ENCODE measurements around the gene DIS3L.
"Not testable (repeated sequence)": the region's sequence is repeated elsewhere in the genome, so short reads cannot be mapped to it uniquely, and the experiment has no call there.

DIS3L gene

DNA sequence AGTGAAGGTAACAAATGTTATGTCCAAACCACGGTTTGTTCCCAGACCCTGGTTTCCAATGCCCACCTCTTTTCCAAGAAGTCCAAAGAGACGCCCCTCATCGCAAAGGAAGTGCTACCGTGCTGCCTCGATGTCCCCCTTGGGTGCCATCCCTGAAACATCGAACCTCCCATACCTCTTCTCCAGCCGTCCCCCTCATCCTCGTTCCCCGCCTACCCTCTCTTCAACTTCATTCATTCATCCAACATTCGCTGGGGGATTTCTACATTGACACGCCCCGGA lies 62.6 kb downstream of the DIS3L start:
- peak overlapping the region; percentile 65 for H3K4me3 ChIP-seq (ENCODE audit: low read depth, low read length)
- DNase-seq (ENCODE audit: low read depth) = no peak
- TF ChIP-seq, protein P1, sequence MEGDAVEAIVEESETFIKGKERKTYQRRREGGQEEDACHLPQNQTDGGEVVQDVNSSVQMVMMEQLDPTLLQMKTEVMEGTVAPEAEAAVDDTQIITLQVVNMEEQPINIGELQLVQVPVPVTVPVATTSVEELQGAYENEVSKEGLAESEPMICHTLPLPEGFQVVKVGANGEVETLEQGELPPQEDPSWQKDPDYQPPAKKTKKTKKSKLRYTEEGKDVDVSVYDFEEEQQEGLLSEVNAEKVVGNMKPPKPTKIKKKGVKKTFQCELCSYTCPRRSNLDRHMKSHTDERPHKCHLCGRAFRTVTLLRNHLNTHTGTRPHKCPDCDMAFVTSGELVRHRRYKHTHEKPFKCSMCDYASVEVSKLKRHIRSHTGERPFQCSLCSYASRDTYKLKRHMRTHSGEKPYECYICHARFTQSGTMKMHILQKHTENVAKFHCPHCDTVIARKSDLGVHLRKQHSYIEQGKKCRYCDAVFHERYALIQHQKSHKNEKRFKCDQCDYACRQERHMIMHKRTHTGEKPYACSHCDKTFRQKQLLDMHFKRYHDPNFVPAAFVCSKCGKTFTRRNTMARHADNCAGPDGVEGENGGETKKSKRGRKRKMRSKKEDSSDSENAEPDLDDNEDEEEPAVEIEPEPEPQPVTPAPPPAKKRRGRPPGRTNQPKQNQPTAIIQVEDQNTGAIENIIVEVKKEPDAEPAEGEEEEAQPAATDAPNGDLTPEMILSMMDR (IDR thresholded peaks at IDR 0.05; ENCODE audit: insufficient read depth, low read depth, low read length, missing control alignments) = no peak

DNA sequence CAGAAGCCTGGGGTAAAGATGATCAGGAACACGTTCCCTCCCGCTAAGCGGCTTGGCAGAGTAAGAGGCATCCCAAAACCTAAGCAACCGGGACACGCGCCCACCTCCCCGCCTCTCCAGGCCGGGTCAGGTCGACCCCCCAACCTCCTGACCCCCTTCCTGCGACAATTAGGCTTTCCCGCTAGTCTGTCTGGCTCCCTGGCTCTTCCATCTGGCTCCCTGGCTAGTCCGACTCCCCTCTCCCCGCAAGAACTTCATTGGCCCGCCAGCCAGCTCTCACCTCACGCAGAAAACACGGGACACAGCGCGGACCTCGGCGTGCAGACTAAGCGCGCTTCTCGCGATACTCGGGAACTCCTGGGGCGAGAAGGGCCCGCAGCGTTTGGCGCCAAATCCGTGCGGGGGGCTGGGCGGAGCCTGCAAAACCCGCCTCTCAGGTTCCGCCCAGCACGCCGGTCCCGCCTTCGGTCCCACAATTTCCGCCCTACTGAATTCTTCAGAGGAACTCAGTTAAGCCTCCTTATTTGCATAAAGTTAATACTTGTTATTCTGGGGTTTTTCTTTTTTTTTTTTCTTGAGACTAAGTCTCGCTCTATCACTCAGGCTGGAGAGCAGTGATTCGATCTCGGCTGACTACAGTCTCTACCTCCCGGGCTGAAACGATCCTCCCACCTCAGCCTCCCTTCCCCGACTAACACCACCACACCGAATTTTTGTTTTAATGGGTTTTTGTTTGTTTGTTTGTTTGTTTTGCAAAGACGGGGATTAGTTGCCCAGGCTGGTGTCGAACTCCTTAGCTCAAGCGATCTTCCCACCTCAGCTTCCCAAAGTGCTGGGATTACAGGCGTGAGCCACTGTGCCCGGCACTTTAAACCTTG lies 63.2 kb downstream of the DIS3L start, which contains the start of gene TIPIN:
TSS of gene TIPIN (minus strand) at position 327 of the 878 bp plus-strand sequence. CDS start 3,738 bp downstream, outside the sequence.
- peak; percentile 99 for DNase-seq (ENCODE audit: low read depth)
- TF ChIP-seq, protein P1 (IDR thresholded peaks at IDR 0.05; ENCODE audit: insufficient read depth, low read depth, low read length, missing control alignments) = no peak
- H3K4me3 ChIP-seq (ENCODE audit: low read depth, low read length) = peak within 1 kb of the TSS; percentile 65

DNA sequence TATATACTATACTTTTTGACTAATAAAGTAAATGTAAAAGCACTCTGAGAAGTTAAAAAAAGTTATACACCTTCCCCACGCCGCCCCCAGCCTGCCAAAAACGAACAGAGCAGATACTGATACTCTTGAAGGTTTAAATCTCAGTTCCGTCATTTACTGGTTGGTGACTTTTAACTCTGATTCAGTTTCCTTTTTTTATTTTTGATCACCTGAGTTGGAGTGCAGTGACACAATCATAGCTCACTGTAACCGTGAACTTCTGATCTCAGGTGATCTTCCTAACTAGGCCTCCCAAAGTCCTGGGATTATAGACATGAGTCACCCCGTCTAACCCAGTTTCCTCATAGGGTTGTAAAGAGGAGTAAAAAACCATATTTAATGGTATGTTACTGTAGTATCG lies 66.4 kb downstream of the DIS3L start:
- H3K4me3 ChIP-seq (ENCODE audit: low read depth, low read length) = no peak overlapping the region; the same call in 1 of the 2 replicates
- peak; percentile 63 for DNase-seq (ENCODE audit: low read depth)
- TF ChIP-seq, protein P1 (IDR thresholded peaks at IDR 0.05; ENCODE audit: insufficient read depth, low read depth, low read length, missing control alignments) = no peak

DNA sequence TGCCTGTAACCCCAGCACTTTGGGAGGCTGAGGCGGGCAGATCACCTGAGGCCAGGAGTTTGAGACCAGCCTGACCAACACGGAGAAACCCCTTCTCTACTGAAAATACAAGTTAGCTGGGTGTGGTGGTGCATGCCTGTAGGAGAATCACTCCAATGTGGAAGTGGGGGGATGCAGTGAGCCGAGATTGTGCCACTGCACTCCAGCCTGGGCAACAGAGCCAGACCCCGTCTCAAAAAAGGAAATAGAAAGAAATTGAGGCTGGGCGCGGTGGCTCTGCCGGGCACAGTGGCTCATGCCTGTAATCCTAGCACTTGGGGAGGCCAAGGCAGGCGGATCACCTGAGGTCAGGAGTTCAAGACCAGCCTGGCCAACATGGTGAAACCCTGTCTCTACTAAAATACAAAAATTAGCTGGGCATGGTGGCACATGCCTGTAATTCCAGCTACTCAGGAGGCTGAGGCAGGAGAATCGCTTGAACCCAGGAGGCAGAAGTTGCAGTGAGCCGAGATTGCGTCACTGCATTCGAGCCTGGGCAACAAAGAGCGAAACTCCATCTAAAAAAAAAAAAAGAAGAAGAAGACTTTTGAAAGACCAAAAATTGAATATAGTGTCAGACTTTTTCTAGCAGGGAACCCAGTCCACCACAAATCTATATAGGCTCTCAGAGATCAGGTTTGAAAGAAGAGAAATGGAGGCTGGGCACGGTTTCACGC lies 68.5 kb downstream of the DIS3L start:
- not testable (repeated sequence) for DNase-seq (ENCODE audit: low read depth); H3K4me3 ChIP-seq (ENCODE audit: low read depth, low read length)

DNA sequence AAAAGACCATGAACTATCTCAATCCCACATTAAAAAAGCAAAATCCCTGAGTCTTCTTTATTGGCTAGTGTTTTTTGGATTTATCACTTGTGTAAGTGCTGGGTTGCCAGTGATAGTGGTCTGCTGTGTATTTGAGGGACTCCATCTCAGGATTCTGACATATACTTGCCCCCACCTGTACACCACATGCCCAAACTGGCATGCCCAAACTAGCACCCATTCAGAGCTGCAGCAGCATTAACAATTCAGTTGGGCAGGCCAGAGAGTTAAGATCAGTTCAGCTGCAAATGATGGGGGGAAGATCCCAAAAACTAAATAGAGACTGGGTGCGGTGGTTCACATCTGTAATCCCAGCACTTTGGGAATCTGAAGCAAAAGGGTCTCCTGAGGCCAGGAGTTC lies 69.4 kb downstream of the DIS3L start:
- TF ChIP-seq, protein P1 (IDR thresholded peaks at IDR 0.05; ENCODE audit: insufficient read depth, low read depth, low read length, missing control alignments) = no peak
- no peak overlapping the region for H3K4me3 ChIP-seq (ENCODE audit: low read depth, low read length)
- no peak for DNase-seq (ENCODE audit: low read depth)

DNA sequence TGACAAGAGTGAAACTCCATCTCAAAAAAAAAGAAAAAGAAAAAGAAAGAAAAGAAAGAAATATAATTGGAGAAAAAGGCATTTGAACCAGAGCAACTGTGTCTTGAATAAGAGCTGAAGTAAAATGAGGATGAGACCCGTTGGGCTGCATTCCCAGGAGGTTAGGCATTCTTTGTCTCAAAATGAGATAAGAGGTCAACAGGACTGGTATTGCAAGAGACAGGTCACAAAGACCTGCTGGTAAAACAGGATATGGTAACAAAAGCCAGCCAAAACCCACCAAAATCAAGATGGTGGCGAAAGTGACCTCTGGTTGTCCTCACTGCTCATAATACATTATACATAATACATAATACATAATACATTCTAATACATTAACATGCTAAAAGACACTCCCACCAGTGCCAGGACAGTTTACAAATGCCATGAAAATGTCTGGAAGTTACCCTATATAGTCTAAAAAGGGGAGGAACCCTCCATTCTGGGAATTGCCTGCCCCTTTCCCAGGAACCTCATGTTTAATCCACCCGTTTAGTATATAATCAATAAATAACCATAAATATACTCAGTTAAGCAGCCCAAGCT lies 71.7 kb downstream of the DIS3L start:
- no peak for DNase-seq (ENCODE audit: low read depth)
- TF ChIP-seq, protein P1 (IDR thresholded peaks at IDR 0.05; ENCODE audit: insufficient read depth, low read depth, low read length, missing control alignments) = no peak
- no peak overlapping the region for H3K4me3 ChIP-seq (ENCODE audit: low read depth, low read length)
